ENCODE results near the gene HPD.

DNA sequence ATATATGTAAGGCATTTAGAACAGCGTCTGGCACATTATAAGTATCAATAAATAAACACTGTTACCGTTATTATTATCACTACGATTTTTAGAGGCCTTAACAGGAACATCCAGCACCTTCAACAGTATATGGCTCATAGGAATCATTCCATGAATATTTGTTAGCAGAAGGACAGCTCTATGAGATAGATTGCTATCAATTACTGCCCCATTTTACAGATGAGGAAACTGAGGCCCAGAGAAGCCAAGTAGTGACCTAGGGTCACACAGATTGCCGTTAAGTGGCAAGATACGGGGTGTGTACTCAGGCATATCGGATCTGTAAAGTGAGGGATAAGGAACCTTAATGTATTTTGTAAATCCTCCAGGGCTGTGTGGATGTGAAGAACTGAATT is 29.4 kb upstream of the HPD start:
- TF ChIP-seq, protein P1, sequence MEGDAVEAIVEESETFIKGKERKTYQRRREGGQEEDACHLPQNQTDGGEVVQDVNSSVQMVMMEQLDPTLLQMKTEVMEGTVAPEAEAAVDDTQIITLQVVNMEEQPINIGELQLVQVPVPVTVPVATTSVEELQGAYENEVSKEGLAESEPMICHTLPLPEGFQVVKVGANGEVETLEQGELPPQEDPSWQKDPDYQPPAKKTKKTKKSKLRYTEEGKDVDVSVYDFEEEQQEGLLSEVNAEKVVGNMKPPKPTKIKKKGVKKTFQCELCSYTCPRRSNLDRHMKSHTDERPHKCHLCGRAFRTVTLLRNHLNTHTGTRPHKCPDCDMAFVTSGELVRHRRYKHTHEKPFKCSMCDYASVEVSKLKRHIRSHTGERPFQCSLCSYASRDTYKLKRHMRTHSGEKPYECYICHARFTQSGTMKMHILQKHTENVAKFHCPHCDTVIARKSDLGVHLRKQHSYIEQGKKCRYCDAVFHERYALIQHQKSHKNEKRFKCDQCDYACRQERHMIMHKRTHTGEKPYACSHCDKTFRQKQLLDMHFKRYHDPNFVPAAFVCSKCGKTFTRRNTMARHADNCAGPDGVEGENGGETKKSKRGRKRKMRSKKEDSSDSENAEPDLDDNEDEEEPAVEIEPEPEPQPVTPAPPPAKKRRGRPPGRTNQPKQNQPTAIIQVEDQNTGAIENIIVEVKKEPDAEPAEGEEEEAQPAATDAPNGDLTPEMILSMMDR (conservative IDR thresholded peaks at IDR 0.05 in 1 of 2, IDR thresholded peaks at IDR 0.05 in 1 of 2; ENCODE audit: low read depth in 1 of 2, low read length in 2 of 2), result no peak
- TF ChIP-seq EZH2 (IDR thresholded peaks at IDR 0.05; ENCODE audit: low read length, missing control alignments), result no peak

All from fibroblast of lung (primary cell).